T-helper 1 cell (primary cell): Measurements from ENCODE around the gene TMEM117.
"Not testable (repeated sequence)": the region's sequence is repeated elsewhere in the genome, so short reads cannot be mapped to it uniquely, and the experiment has no call there.

Experiments
- DNase-seq, 5 donors: peaks; one replicate each; pipeline ENCODE4 v3.0.0-alpha.2; 2012 to 2020

The TMEM117 gene

DNA sequence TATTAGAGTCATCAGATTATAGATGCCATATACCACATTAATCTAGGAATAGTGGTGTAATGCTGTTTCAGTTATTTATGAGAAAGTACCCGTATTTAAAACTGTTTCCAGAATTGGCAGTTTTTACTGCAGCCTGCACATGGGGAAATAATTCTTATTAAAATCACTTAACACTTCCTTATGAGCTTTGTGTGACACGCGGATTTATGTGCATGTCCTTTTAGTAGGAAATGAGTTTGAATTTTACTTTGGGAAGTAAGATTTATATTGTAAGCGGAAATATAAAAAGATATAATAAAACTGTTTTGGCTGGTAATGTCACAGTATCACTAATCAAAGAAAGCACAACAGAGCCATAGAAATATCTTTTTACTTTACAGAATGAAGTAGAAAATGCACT is 132.9 kb downstream of the TMEM117 start:
- no peak for DNase-seq

DNA sequence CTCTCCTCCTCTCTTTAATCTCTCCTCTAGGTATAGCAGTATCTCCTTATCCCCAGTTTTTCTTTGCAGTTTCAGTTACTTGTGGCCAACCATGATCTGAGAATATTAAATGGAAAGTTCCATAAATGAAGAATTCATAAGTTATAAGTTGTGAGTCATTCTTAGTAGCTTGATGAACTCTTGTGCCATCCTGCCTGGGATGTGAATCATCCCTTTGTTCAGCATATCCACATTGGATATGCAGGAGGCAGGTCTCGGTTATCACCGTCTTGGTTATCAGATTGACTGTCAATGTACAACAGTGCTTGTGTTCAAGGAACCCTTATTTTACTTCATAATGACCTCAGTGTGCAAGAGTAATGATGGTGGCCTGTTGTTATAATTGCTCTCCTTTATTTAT is 134.0 kb downstream of the TMEM117 start:
- DNase-seq, result no peak

DNA sequence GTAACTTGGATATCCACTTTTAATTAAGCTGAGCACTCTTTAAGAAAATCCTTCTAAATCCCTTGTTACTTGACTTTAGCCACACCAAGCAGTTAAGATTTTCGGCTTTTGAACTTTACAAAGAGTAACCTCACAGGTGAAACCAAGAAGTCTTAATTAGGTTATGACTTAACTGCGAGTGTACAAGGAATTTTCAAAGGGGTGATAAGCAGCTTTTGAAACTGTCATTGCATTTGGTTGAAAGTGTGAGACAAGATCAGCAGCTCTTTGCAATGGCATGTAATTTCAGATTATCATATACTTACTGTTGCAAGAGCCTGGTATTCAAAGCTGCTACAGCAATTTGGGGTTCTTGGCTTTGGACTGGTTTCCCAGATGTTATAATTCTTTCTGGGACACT is 137.5 kb downstream of the TMEM117 start:
- no peak for DNase-seq

DNA sequence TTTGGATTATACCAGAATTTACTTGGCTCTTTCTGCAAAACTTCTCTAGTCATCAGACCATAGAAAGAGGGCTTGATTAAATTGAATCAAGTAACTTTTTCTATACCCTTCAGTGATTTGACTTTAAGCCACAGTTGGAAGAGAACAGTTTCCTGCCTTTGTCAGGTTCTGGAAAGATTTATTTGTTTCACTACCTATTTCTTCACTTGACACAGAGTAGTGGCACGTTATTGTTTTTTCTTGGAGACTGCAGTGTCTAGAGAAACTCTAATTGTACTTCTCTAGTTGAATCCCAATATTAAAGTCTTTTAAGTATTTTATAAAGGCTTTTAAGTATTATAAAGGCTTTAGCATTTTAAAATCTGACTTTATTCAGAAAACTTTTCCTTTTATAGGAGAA is 138.1 kb downstream of the TMEM117 start:
- DNase-seq, result no peak

DNA sequence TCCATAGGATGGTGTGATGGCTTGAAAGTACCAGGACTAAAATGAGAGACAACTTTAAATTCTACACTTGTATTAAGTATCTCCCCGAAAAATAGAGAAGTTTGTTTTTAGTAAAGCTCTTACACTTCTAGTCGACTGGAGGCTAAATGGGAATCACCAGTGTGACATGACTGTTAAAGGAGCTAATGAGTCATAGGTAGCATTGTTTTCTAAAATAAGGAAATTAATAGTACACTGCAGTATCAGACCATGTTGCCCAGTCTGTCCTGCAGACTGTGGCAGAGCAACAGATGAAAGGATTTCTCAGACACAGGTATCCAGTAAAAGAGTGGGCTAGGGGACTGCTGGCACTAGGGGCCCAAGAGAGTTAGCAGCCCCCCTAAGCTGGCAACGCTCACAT is 140.1 kb downstream of the TMEM117 start:
- DNase-seq, result no peak

DNA sequence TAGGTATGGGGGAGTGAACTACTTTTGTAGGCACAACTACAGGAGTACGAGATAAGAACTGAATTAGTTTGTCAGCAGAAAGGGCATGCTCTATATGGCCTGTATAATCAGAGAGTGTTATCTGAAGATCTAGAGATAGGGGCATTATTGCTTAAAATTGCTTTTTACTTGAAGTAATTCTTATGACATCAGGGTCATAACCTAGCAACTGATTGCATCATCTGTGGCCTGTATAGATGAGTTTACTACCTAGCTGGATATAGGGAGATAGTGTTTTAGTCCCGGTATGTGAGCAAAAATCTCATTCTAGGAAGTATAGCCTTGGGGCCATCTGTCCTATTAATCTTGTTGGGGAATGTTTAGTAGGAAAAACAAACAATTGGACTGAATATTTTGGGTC is 142.7 kb downstream of the TMEM117 start:
- DNase-seq, result no peak

DNA sequence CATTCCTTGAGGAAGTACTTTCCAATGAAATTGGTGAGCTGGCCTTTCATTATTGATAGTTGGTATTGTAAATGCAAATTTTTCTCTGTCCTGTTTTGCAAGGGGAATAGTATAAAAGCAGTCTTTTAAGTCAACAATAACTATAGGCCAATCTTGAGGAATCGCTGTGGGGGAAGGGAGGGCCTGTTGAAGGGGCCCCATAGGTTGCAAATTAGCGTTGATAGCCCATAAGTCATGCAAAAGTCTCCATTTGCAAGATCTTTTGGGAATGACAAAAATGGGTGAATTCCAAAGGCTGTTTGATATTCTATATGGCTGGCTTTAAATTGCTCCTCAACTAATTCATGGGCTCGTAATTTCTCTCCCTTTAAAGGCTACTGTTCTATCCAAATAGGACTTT is 143.6 kb downstream of the TMEM117 start:
- DNase-seq, result no peak

DNA sequence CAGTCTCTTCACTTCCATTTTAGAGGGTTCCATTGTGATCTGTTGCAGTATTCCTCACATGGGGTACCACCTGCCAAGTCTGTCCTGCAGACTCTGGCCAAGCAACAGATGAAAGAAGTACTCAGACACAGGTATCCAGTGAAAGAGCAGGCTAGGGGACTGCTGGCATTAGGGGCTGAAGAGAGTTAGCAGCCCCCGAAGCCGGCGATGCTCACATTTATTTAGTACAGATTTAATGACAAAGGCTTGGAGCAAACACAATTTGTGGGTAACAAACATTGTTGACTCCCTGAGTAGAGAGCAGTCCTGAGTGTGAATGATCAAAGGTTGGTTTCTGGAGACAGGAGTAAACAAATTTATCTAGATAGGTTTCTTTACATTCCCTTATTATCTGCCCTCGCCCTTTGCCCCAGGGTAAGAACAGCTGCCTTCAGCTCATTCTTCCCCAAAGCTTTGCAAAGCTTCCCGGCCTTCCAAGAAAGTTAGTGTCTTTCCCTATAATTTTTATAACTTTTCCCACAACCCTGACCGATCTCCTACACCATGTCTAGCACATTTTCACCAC is 144.8 kb downstream of the TMEM117 start:
- no peak for DNase-seq

DNA sequence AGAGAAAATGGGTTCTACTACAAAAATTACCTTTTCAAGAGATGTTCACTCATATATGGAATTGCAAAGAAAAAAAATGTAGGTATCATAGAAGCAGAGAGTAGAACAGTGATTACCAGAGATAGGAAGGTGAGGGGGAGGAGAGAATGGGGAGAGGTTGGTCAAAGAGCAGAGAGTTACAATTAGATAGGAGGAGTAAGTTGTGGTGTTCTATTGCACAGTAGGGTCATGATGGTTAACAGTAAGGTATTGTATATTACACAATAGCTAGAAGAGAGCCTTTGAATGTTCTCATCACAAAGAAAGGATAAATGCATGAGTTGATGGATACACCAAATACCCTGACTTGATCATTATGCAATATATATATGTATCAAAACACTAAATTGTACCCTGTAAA is 145.8 kb downstream of the TMEM117 start:
- DNase-seq, result no peak

DNA sequence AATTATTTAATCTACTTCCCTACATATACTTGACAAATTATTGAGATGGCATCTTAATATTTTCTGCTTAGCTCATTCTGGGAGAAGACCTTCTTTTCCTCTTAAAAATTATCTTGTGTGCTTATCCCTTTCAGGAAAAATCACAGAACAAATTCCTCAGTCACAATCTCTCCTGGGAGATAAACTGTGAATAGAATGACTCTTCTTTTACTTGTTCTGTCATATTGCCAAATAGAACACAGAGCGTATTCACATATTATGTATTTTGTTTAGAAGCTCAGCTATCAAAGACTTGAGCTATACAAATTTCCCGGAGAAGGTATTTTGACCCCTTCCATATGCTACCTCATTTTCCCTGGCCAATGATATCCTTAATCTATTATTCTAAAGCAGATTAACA is 146.7 kb downstream of the TMEM117 start:
- no peak for DNase-seq

DNA sequence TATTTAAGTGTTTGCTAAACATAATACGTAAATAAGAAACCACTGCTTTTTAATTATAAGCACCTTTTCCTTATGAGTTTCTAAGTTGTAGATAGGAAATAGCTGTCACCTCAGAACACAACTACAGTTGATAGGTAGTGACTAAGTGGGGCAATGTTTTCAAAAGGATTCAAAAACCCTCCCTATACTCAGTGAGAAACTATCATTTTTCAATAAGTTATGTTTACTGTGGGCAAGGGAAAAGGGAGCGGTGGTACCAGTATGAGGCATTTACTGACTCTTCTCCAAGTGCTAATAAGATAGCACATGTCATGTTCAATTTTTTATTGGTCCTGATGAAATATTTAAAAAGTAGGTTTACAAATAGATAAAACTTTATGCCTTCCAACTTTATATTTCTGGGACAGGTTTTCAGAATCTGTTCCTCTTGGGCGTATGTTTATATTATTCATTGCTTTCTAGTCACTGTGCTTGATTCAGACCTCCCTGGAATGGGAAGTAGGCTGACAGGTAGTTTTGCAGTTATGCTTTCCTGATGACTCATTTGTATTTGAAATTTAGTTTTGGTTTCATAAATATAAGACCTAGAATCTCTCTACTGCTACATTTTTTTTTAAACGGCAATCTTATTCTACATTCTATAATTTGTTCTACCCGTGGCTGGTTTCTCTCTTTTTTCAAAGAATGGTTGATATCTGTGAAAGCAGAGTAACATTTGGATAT is 153.1 kb downstream of the TMEM117 start:
- DNase-seq, result peak in 1 of 5 donors; percentile 3

DNA sequence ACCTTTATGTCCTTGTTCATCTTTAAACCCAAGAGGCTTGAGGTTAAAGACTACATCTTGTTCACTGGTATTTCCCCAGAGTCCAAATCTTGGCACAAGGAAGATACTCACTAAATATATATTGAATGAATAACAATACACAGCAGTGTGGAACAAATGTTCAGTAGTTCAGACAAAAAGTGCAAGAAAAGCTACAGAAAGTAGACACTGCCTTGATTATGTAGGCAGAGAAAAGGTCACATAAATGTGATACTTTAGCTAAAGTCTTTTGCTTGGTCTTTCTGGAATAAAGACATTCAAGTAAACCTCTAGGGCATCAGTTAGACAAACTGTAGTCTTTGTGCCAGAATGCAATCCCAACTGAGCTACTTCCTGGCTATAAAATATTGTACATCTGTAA is 157.0 kb downstream of the TMEM117 start:
- no peak for DNase-seq

DNA sequence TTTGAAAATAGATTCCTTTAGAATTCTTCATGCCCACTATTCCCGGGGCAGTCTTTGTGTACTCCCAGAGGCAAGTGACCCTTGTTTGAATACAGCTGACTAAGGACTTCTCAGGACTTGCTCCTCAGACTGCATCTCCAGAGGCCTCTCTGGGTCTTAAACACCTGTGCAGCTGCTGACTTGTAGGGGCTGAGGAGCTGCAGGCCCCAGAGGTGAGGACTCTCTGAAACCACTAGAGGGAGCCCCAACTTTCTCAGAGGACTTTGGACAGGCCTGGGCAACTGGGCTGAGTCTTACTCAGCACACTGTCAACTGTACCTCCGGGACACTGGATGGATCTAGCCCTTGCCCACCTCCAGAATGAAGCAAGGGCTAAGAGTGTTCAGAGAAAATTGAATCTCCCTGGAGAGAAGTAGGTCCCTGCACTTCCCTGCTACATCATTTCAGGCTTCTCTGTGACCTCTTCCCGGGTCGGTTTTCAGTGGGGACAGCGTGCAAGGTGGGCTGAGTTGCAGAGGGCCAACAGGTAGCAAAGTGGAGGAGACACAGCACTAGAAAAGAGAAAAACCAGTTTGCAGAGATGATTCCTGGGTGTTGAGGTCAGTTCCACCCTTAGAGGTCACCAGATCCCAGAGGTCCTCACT is 164.6 kb downstream of the TMEM117 start:
- peak in 2 of 5 donors; percentile 2 to 33 for DNase-seq

DNA sequence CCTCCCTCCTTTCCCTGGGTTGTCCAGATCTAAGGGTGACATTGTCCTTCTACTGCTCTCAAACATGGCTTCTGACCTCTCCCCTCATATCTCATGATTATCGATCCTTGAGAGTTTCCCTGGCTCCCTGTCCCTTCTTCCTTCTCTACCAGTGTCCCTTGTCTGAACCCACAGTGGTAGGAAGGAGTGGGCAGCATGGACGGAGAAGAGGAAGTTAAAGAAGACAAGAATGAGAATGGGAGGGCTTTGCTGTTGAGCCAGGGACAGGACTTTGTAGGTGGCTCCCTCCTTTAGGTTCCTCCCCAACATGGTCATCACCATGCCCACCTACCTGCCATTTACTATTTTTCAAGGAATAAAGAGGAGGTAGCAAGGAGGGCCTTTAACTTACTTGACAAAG is 166.7 kb downstream of the TMEM117 start:
- no peak for DNase-seq

DNA sequence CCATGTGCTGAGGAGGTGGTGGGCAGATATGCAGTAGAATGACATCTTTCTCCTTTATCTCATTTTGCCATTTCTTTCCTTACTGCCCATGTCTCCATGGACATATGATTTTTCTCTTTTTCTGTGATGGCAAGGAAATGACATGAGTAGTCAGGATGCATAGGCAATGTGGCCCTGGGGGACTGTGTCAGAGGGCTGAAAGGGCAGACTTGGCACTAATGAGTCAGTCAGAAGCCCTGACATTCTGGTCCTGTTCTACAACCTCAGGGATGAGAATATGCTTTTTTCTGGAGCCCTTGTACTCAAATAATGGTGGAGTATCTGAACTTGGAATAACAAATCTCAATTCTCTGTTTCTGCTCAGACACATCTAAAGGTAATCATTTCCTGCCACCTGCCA is 167.8 kb downstream of the TMEM117 start:
- DNase-seq, result no peak

DNA sequence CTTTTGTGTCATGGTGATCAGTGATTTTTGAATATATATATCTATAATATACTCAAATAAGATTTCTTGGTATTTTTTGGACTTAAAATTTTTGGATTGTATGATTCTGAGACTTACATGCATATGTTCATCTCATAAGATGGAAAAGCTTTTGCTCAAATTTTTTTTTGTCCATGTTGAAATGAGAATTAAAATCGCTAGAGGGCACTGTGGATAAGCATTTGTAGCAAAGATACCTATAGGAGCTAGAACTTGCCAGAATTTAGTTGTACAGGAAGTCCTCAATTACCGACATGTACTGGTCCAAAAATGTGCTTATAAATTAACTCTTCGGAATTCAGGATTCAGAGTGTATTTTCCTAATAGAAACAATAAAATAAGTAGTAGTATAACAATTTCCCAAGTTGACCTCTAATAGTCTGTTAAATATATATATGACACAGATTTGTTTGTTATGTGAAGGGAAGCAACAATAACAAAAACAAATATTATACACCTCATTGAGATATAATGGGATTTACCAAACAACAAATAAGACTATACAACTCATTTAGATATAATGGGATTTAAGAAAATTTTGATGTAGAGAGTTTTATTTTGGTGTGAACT is 179.6 kb downstream of the TMEM117 start:
- DNase-seq, result peak in 1 of 5 donors; percentile 45

DNA sequence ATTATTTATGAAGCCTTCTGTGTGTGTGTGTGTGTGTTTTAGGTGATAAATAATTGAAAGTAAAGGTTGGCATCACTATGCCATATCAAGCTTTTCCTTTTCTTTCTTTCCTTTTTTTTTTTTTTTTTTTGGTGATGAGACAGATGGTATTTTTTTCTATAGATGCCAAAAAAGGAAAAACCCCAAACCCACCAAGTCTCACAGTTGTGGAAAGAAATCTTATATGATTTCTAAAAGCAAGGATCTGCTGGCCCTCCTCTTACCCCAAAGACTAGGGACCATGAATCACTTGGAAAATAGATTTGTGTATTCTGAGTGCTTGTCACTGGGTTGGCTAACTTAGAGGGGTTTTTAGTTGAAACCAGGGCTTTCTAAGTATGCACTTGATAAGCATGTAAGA is 181.3 kb downstream of the TMEM117 start:
- no peak for DNase-seq

DNA sequence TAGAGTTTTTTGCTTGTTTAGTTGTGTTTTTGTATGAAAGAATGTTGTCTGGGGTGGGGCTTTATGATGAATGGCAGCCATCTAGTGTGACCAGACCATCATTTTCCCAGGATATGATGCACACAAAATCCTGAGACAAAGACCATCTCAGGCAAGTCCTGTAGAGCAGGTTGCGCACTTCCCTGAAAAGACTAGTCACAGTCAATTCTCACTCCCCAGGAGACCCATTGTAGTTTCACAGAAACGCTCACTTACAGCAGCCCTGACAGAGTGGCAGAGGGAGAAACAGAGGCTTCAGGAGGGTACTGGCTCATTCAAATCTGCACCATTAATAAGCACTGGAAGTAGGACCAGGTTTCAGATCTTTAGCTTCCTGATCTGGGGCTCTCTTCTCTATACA is 183.2 kb downstream of the TMEM117 start:
- no peak for DNase-seq

DNA sequence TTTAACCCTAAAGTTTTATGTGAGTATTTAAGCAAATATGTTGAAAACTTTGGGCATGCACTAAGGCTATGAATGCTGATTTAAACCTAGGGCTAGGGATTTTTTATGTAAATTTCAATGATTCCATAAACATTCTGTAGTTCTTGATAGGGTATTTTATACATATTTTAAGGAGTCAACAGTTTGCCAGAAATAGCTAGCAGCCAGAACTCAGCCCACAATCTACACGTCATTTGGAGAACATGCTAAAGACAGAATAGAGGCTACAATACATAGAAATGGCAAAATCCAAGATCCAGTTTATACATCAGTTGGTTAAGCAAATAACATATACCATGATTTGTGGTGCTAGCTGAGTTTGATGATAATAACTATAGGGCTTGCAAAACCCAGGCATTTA is 184.7 kb downstream of the TMEM117 start:
- DNase-seq, result no peak

DNA sequence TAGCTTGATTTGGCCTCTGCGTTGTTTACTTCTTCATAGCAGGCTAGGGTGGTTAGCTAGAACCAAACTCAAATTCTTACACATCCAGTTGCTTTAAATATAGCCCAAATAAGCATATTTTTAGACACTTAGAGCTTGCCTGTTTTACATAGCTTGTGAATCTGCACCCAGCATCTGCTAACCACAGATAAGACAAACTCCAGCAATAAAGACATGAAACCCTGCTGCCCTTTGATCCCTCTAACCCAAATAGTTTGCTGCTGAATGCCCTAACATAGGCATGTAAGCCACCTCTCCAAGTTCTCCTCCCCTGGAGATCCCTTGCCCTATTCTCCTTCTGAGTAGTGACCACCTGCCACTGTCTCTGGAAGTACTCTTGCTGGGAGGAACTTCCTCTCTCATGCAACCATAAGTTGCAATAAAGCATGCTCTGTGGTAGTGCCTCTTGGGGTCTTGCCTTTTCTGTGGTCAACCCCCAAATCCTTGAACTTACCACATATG is 185.6 kb downstream of the TMEM117 start:
- DNase-seq, result no peak

DNA sequence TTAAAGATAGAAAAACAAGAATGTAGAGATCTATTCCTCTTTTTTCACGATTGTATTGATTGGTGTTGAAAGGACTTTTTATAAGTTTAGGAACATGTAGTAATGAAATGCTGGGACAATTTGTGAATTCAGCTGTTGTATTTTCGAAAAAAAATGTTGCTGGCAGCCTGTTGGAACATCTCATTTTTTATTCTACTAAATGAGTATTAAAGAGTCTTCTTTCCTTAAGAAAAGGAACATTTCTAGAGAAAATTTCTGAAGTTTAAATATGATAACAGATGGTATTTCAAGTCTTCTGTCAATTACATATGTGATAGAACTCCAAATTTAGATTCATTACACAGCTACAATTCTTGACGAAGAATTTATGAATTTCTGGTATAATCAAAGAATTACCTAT is 189.6 kb downstream of the TMEM117 start:
- no peak for DNase-seq

DNA sequence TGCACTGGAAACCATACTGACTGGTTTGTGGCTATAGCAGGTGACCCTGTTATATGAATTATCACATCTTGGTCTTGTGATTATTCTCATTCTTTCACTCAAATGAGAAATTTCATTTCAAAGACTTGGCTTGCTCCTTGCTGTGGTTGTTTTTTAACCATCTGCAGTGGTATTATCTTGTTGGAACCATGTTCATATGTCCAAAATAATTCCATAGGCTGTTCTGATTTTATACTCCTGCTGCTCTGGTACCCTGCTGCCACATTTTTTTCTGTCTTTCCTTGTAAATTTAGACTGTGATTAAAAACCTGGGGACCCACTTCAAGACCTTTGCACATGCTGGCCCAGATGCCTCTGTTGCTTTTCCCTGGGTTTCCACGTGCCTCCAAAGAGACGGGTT is 190.2 kb downstream of the TMEM117 start:
- DNase-seq, result no peak

DNA sequence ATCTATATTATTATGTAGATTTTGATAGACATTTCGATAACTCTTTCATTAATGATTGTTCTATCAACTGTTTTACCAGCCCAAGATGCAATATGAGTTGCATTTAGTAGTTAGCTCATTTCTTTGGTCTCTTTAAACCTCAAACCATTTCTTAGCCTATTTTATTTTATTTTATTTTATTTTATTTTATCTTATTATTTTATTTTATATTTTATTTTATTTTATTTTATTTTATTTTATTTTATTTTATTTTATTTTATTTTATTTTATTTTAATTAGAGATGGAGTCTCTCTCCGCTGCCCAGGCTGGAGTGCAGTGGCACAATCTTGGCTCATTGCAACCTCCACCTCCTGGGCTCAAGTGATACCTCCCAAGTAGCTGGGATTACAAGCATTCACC is 191.0 kb downstream of the TMEM117 start:
- DNase-seq, result not testable (repeated sequence)

DNA sequence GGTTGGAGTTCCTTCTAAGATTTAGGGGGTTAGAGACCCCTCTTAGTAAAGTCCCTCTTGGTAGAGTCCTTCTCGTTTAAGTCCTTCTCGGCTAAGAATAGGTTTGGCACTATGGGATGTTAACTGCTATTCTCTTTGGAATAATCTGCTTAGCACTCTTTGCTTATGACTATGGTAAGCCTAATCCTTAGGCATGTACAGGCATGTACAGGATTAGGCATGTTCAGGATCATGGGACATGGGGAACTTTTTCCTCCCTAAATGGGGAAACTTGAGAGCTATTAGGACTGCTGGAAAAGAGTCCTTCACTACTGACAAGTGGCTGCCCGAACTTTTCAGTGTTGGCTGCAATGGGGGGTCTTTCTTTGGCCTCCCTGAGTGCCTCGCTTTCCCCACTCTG is 193.3 kb downstream of the TMEM117 start:
- no peak for DNase-seq
